Ecto neural progenitor cell (in vitro differentiated cells): Measurements from ENCODE around the gene TMEM191C.
"Not testable (repeated sequence)": the region's sequence is repeated elsewhere in the genome, so short reads cannot be mapped to it uniquely, and the experiment has no call there.

Experiments
- DNase-seq: peaks from one replicate; pipeline ENCODE4 v3.0.0-alpha.2; 2018; ENCODE audit warnings: low spot score

The TMEM191C gene

DNA sequence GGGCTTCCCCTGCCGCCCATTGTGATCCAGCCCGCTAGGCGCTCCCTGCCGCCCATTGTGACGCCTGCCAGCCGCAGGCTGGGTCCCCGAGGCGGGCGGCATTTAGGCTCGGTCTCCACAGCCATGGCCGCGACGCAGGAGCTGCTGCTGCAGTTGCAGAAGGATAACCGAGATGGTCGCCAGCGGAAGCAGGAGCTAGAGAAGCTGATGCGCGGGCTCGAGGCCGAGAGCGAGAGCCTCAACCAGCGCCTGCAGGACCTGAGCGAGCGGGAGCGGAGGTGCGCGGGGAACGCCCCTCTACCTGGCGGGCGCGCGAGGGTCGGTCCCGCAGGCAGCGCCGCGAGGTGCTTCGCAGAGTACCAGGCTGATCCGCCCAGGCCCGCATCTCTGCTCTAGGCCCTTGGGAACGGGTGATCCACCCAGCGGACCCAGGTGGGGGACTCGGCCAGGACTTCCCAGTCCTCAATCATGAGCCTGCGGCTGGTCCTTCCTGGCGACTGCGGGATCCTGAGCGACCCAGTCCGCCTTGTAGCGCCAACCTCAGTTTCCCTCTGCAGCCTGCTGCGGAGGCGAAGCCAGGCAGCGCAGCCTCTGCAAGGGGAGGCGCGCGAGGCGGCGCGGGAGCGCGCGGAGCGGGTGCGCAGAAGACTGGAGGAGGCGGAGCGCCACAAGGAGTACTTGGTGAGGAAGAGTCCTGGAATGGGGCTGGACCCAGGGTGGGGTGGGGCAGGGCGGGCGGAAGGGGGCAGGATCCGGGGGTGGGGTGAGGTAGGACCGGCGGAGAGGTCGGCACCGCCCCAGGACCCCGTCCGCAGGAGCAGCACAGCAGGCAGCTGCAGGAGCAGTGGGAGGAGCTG is at the start of gene TMEM191C:
Gene TMEM191C (plus strand): TSS at position 51 of the 857 bp plus-strand sequence. CDS start 73 bp downstream, at position 124.
- not testable (repeated sequence) for DNase-seq

DNA sequence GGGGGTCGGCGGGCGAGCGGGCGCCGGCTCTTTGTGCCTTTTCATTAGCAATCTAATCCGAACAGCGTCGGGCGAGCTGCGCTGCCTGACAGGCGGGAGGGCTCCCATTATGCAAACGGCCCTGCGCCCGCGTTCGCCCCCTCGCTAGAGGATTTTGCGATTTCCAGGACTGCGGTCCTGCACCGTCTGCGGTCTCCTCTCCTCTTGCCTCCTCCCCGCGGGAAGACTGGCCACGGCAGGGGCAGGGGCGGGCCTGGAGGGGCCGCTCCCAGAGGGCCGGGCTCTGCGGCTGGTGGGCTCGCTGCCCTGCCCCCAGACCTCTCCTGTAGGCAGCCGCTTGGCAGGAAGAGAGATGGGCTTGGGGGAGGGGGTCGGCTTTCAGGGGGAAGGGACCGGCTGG is 49.3 kb upstream of the TMEM191C start:
- not testable (repeated sequence) for DNase-seq

DNA sequence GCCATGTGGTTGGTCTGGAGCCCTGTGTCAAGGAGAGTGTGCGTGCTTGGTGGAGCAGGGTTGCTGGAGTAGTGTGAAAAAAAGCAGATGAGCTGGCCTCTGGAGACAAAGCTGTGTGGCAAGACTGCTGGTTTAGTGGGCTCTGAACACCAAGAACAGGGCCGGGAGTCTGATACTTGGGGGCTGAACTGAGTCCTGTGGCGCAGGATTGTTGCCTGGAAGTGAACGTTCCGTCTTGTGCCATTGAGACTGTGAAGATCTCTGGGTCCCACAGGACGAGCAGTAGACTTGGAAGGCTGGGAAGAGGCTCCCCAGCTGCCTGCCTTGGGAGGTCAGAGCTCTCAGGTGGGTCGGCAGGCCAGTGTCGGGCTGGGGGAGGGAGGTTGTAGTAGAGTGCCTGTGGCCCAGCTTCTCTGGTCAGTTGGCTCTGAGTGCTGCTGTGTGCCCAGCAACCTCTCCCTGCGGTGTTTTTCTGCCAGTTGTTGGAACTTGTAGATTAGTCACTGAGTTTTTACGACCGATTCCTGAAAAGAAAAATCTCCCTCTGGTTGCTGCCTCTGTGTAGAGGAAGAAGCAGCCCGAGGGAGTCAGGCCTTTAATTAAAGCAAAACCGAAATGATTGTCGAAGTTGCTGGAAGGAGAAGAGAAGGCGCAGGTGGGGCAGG is 48.1 kb upstream of the TMEM191C start:
- DNase-seq, result not testable (repeated sequence)

DNA sequence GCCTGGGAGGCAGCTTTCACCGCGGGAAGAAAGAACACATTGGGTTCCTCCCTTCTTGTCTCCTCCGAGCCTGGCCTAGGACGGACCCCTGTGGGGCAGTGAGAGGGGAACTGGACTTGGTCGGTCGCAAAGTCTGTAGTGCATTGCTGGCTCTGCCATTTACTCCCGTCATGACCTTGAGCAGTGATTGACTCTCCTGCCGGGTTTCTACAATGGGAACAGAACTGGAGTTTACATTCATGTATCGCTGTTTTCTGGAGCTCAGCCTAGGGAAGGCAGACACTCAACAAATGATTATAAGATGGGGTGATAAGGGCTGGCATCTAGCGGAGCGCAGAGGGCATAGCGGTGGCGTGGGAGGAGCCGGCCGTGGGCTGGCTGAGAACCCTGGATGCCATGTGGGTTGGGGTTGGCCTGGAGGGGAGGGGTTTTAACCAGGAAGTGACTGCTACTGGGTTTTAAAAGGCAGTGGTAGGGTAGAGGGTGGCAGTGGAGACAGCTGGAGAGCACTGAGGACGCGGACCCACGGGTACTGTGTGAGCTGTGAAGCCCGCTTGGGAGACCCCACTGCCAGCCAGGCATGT is 46.9 kb upstream of the TMEM191C start:
- not testable (repeated sequence) for DNase-seq

DNA sequence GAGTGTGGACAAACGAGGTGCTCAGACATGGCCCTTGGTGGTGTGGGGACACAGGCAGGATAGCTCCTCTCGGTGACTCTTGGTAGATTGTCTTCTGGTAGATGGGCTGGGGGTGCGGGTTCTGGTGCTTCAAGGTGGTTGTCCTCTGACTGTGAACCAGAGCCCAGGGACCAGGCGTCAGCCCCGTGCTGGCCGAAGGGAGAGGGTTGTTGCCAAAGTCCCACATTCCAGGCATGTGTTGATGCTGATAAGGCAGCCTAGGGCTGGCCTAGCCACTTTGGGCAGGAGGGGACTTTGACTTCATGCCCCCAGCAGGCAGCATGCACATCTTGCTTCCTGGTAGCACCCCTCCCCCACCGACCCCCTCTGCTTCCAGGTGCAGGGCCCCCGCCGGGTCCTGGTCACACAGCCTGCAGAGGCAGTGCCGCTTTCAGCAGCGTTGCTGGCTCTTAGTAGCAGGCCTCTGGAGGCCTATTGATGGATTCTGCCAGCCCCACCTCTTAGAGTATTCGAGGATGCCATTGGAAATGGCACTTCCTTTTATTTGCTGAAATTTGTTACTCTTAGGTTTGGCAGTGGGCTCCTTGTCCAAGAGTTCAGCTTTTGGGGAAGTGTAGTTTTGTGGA is 43.0 kb upstream of the TMEM191C start:
- not testable (repeated sequence) for DNase-seq

DNA sequence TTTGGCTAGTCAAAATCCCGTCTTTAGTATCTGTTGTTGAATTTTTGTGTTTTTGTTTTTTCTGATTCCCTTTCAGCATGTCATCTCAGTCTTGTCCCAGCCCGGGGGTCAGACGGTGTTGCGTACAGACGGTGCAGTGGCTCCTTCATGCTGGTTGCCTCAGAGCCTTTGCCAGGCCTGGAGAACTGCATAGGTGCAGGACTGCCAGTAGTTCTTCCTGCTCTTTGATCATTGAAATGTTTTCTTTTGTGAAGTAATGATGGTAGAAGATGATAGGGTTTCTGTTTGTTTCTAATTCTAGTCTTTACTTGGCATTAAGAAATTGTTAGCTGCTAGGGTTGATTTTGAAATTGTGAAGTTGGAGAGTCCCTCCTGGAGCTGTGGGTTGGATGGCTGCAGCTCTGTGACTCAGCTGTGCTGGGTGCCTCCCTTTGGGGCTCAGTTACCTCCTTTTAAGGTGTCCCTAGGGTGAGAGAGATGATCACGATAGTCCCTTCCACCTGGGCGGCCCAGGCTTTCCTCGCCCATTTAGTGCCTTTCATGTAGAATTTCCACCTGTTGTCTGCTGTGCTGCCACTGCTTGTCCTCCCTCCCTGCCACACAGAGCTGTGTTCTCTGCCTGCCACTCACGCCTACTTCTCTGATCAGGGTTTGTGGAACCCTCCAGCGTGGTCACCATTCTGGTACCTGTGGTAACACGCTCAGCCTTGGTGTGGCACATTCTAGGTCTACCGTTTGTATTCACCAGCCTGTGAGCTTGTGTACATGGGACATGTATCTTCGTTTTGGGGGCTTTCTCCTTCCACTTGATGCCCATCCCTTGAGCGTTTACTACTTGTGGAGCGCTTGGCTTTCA is 32.6 kb upstream of the TMEM191C start:
- DNase-seq, result not testable (repeated sequence)

DNA sequence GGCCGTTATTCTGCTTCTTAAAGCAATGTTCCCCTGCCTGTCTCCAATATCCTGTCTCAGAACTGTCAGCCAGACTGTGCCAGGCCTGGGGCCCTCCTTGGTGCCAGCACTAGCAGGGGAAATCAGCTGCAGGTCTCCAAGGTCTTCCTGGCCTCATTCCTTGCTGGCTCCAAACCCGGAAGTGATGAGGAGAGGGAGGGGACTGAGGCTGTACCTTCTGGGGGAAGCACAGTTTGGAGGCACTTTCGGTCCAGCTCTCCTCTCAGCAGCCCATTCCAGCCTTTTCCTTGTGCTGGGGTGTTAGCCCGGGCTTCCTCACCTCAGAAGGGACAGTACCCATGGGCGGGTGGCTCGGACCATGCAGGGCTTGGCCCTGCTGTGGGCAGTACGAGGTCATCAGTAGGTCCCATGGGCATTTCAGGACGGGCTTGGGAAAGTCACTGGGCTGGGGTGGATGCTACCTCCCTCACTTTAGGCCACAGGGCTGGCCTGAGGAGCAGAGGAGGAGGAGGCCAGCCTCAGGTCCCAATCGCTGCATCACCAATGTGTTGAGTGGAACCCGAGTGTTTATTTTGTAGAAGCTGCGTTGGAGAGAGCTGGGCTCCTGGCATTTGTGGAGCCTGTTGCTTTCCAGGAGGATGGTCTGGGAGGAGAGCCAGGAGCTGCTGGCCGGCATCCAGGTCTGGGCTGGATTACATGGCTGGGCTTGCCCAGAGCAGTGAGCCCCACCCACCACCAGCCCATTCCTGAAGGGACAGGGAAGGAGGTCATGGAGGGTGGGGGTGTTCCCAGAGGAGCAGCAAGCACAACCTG is 31.0 kb upstream of the TMEM191C start:
- DNase-seq, result not testable (repeated sequence)

DNA sequence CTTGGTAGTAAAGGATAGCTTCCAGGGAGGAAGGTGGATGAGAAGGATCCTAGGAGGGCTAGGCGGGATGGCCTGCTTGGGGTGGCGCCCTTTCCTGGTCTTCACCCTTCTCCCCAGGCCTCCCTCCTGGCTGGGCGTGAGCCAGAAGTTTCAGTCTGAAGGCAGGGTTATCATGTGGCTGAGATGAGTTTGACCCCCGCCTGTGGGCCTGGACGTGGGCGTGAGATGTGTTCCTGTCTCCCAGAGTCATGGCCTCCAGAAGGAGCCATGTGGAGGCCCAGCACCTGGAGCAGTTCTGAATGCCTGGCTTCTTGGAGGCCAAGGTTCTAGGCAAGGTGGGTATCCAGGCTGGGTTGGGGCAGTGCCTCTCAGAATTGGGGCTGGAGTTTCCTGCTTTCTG is 29.2 kb upstream of the TMEM191C start:
- DNase-seq, result not testable (repeated sequence)

DNA sequence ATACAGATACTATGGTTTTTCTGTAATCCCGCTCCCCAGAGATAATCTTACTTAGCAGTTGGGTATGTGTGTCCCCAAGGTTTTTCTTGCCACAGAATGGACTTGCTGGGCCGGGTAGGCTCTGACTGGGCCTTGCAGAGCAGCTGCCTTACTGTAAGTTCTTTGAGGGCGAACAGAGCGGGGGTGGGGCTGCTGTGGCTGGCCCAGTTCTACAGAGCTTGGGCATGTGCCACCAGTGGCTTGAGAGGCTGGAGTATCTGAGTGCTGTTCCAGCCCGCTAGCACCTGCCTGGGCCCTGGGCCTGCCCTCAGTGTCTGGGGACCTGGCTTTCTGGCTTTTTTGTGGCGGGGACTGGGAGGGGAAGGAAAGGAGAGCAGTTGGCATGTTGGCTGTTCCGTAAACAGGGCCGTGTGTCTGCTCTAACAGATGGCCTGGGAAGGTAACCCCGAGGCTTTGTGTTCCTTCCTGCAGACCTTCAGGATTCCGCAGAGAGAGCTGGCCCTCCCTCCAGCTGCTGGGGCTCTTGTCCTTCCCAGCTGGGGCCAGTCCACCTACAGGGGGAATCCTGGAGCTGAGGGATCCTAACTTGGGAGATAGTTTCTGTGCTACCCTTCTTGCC is 27.1 kb upstream of the TMEM191C start:
- DNase-seq, result not testable (repeated sequence)

DNA sequence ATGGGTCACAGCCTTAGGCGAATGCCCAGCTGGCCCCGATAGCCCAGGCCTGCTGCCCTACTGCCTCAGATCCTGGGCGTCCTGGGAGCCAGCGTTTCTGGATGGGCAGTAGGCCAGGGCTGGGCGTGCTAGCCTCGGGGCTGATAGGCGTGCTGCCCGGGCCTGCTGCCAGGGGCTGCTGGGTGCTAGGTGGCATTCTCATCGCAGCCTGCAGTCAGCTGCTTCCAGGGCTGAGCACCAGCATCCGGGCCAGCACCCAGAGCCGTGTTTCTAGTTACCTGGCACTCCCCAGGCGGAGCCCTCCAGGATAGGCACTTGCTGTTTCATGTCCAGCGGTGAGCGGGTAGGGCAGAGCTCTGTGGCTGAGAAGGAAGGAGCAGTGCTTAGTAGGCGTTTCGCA is 26.5 kb upstream of the TMEM191C start:
- not testable (repeated sequence) for DNase-seq

DNA sequence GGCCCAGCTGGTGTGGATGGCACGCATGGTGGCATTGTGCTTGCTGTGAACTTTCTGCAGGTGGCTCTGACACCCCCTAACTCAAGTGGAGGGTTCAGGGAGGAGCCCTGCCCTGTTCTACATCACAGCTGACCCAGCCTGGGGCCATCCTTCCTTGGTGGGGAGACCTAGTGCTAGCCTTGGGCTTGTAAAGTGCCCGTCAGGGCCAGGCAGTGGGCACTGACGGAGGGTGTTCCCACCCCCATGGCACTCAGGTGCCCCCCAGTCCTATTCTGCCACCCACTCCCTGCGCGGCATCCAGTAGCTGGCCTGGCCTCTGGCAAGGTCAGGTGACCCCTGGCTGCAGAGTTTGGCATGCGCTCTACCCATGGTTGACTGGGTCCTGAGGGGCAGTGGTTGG is 26.0 kb upstream of the TMEM191C start:
- not testable (repeated sequence) for DNase-seq

DNA sequence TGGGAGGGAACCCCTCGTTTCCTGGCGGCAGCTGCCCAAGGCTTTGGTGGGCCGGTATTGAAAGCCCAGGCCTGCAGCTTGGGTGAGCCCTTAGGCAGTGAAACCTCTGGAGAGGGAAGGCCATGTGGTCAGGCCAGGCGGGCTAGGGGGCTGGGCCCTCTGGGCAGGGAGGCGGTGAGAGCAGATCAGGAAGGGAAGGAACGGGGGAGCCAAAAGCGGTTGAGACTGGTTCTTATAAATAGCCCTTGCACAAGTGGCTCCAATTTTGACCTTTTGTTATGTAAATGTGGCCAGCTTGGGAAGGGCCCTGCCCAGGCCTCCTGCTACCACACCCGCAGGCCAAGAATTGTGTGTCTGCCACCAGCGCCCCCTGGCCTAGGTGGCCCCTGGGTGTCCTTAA is 25.1 kb upstream of the TMEM191C start:
- DNase-seq, result not testable (repeated sequence)

DNA sequence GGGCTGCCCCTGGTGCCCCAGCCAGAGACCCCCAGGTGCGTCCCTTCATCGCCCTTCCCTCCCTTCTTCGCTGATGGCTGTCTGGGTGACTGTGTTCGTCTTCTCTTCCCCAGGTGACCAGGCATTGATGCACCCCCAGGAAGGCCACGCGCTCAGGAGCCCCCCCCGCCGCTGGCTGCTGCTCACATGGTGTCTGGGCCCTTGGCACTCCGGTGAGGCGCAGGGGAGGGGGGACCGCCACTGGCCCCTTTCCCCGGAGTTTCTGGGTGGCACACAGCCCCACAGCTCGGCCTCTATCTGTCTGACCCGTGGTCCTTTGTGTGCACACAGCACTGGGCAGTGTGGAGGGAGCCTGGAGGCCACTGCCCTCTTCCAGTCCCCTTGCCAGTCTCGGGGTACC is 24.5 kb upstream of the TMEM191C start:
- DNase-seq, result not testable (repeated sequence)

DNA sequence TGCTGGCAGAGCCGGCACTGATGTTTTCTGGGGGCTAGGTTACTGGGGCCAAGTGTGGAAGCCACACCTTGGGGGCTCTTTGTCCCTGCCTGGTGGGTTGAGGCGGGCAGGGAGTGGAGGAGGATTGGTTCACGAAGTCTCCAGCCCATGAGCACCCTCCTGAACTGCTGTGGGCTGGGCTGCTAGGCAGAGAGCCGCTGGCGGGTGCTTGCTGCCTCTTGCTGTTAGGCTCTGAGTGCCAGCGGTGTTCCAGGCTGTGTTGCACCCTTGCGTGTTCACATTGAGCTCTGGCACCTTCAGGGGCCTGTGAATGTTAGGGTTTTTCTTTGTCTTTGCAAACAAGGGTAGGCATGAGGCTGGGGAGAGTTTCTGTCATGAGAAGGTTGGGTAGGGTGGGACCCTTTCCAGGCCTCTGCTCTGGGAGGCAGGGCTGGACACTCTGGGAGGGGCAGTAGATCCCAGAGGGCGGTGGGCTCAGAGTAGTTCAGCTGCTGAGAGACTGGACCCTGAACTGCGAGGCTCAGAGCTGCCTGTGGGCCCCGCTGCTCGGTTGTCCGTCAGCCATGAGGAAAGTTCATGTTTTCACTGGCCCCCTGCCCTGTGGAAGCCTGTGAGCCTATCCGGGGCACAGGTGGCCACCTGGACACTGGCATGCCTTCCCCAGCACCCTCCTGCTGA is 24.0 kb upstream of the TMEM191C start:
- DNase-seq, result no peak

DNA sequence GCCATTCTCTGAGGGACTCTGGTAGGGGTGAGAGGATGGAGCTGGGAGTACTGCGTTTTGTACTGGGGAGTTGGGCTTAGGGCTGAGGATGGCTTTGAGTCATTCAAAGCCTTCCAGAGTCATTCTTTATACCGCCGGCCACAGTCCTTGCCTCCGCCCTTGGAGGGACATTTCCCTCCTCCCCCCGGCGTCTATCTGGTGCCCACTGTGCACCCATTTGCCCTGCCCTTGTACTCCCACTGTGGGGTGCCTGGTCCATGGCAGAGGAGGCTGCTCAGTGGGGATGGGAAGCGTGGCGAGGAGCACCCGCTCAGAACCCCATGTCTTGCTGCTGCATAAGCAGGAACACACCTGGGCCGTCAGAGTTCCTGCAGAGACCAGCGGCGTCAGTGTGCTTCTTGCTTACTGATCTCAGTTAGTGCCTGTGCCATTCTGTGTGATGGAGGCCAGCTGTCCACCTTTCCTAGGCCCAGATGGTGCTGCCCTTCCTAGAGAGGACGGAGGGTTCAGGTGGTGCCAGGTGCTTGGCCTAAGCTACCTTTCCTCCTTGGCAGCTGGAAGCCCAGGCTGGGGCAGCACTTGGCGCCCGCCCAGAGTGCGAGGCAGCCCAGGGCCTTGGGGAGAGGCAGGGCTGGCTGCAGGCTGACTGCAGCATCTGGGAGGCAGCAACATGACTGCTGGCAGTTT is 23.3 kb upstream of the TMEM191C start:
- no peak for DNase-seq

DNA sequence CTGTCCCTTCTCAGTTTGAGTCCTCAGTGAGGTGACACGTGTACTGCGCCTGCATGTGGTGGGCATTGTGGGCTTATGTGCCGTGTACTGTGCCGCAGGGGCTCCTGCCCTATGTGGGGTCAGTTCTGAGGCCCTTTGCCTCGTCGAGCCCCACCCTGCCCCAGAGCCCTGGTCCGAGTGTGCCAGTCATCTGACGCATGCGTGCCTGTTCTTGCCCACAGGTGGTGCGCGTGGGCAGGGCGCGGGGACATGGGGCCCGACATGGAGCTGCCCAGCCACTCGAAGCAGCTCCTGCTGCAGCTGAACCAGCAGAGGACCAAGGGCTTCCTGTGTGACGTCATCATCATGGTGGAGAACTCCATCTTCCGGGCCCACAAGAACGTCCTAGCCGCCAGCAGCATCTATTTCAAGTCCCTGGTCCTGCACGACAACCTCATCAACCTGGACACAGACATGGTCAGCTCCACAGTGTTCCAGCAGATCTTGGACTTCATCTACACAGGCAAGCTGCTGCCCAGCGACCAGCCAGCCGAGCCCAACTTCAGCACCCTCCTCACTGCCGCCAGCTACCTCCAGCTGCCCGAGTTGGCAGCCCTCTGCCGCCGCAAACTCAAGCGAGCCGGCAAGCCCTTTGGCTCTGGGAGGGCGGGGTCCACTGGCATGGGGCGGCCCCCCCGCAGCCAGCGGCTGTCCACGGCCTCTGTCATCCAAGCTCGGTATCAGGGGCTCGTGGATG is 22.3 kb upstream of the TMEM191C start:
- DNase-seq, result no peak

DNA sequence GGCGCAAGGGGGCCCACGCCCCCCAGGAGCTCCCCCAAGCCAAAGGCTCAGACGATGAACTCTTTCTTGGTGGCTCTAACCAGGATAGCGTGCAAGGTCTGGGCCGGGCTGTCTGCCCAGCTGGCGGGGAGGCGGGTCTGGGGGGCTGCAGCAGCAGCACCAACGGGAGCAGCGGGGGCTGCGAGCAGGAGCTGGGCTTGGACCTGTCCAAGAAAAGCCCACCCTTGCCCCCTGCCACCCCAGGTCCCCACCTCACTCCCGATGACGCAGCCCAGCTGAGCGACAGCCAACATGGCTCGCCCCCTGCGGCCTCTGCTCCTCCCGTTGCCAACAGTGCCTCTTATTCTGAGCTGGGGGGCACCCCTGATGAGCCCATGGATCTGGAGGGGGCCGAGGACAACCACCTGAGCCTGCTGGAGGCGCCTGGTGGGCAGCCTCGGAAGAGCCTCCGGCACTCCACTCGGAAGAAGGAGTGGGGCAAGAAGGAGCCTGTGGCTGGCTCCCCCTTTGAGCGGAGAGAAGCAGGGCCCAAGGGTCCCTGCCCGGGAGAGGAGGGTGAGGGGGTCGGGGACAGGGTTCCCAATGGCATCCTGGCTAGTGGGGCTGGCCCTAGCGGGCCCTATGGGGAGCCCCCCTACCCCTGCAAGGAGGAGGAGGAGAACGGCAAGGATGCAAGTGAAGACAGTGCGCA is 21.6 kb upstream of the TMEM191C start:
- DNase-seq, result no peak
